SU-DHL-6 (cell line): ENCODE measurements around the gene MDM2.

Experiments used
- EZH2phosphoT487 ChIP-seq: fragments of 200-600 bp; sonication (generic), shearing (Covaris generic); conservative IDR thresholded peaks from 2 replicates; pipeline ENCODE4 v1.6.1; 2018; ENCODE audit warnings: mild to moderate bottlenecking, antibody characterized with exemption, low read length, moderate library complexity, mixed read lengths
- TF ChIP-seq, protein P1 (sequence below): fragments of 200-600 bp; sonication (generic); IDR thresholded peaks from one replicate; pipeline ENCODE4 v1.5.1; 2017; ENCODE audit warnings: antibody characterized with exemption, mild to moderate bottlenecking, low read length, moderate library complexity; ENCODE audit not compliant: insufficient read depth, poor library complexity, severe bottlenecking

DNA sequence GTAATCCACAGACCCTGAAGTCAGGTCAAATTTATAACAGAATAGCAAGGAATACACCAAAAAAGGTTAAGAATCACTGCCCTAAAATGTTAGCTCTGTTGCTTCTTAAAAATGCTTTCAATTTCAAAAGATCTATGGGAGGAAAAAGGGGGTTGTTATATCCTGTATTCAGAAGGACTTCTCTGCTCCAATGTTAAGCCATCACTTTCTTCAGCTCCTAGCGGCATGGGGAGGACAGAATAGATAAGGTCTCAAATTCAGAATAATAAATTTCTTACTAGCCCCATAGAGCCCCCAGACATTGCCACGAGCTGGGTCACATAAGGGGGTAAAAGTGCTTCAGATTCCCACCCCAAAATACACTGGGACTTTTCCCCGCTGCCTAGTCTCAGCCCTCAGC, 75.2 kb downstream of the MDM2 start:
- TF ChIP-seq, protein P1, sequence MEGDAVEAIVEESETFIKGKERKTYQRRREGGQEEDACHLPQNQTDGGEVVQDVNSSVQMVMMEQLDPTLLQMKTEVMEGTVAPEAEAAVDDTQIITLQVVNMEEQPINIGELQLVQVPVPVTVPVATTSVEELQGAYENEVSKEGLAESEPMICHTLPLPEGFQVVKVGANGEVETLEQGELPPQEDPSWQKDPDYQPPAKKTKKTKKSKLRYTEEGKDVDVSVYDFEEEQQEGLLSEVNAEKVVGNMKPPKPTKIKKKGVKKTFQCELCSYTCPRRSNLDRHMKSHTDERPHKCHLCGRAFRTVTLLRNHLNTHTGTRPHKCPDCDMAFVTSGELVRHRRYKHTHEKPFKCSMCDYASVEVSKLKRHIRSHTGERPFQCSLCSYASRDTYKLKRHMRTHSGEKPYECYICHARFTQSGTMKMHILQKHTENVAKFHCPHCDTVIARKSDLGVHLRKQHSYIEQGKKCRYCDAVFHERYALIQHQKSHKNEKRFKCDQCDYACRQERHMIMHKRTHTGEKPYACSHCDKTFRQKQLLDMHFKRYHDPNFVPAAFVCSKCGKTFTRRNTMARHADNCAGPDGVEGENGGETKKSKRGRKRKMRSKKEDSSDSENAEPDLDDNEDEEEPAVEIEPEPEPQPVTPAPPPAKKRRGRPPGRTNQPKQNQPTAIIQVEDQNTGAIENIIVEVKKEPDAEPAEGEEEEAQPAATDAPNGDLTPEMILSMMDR = no peak
- no peak for TF ChIP-seq EZH2phosphoT487
